Measurements from ENCODE around the gene RAD9A.

The RAD9A gene

DNA sequence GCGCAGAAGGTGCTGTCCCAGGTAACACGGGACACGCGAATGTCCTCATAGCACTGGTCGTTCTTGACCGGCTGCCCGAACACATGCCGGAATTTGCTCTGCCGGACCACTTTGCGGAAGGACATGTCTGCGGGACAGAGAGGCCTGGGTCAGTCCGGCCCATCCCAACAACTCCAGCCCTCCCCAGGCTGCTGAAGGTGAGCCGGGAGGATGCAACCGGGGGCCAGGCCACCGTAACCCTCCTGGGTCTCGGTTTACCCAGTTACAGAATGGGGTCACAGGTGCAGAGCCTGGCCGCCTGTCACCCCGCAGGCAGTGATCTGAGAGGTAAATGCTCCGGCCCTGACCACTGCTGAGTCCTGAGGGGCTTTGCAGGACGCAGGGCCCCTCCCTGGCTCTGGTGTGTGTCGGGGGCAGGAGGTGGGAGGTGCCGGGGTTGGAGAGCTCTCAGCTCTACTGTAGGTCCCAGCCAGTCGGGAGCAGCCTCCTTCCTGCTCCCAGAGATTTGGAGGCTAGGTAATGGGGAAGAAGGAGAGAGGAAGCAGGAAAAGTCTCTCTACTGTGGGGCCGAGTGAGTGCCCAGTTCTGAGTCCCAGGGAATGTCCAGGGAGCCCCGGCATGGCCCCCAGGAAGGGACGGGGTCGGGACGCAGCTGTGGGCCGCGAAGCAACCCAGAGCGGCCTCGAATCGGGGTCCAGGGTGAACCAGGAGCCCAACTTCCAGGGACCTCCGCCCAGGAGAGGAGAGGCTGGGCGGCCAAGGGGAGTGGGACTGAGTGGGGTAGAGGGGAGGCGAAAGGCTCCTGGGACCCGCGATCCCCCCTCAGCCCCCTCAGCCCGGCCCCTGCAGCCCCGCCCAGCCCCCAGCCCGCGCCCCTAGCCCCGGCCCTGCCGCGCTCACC is 51.0 kb downstream of the RAD9A start:
- DNase-seq = no peak

DNA sequence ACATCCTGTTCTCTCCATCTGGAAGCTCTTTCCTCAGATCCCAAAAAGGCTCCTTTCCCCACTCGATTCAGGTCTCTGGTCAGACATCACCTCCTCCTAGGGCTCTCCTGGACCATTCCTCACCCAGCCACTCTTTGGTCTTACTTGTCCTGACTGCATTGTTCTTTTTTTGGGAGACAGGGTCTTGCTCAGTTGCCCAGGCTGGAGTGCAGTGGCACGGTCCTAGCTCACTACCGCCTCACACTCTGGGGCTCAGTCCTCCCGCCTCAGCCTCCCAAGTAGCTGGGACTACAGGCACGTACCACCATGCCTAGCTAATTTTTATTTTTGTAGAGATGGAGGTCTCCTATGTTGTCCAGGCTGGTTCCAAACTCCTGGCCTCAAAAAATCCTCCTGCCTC is 53.7 kb downstream of the RAD9A start:
- no peak for DNase-seq
